ENCODE measurements around the gene DIPK1C. TPM values are rescaled to one million over a fixed set of nuclear protein-coding genes. Genes with fewer than 3 reads are reported as not detected.
"Not testable (repeated sequence)": the region's sequence is repeated elsewhere in the genome, so short reads cannot be mapped to it uniquely, and the experiment has no call there.

DIPK1C gene
- not detected for polyA plus RNA-seq (2012; ENCODE audit: low read depth, missing spikeins)

DNA sequence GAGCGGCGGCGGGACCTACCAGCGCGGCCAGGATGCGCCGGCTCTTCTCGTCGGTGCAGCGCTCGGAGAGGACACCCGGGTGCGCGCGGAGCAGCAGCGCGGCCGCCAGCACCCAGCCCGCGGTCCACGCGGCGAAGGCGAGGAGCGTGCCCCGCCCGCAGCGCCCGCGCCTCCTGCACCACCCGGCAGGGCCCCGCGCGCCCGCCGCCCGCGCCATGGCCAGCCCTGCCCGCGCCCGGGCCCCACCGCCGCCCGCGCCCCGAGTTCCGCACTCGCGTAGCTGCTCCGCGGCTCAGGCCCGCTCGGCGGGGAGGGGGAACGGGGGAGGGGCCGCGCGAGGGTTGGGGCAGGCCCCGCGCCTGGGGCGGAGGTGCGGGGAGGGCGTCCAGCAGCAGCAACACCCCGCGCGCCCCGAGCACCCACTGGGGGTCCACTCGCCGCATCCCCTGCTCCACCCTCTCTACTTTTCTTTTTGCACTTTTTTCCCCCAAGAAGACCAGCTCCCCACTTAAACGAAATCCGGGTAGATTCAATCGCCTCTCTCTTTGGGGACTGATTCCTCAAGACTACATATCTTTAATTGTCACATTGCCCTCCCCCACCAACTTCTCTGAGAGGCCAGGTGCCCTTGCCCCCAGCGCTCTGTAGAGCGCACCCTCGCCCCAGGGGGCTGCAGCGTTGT, at the start of gene DIPK1C:
Gene DIPK1C, minus strand, starts transcription at position 266 of the 682 bp plus-strand sequence. Its CDS starts 49 bp downstream, at position 217.
- DNase-seq (ENCODE audit: insufficient read length, low spot score): no peak
- FAIRE-seq: no peak
- TF ChIP-seq SPI1 (IDR thresholded peaks at IDR 0.05; ENCODE audit: low read depth, low read length) (no peak), TAF1 (IDR thresholded peaks at IDR 0.05; ENCODE audit: low read depth, low read length) (no peak), POLR2AphosphoS5 (IDR thresholded peaks at IDR 0.05; ENCODE audit: low read depth, low read length) (no peak), POU2F2 (IDR thresholded peaks at IDR 0.05; ENCODE audit: low read depth, low read length) (no peak), POLR2A (IDR thresholded peaks at IDR 0.05; ENCODE audit: low read depth, low read length) (no peak), PAX5 (IDR thresholded peaks at IDR 0.05; ENCODE audit: insufficient read depth, low read length, severe bottlenecking) (no peak)

GRCh38 chr18:74506448-74507084, 49.5 kb upstream of the DIPK1C start:
- FAIRE-seq: no peak
- no peak for TF ChIP-seq POLR2A (IDR thresholded peaks at IDR 0.05; ENCODE audit: low read depth, low read length)
- no peak for TF ChIP-seq SPI1 (IDR thresholded peaks at IDR 0.05; ENCODE audit: low read depth, low read length)
- no peak for TF ChIP-seq POLR2AphosphoS5 (IDR thresholded peaks at IDR 0.05; ENCODE audit: low read depth, low read length)
- TF ChIP-seq PAX5 (IDR thresholded peaks at IDR 0.05; ENCODE audit: insufficient read depth, low read length, severe bottlenecking): no peak
- no peak for TF ChIP-seq POU2F2 (IDR thresholded peaks at IDR 0.05; ENCODE audit: low read depth, low read length)
- TF ChIP-seq TAF1 (IDR thresholded peaks at IDR 0.05; ENCODE audit: low read depth, low read length): no peak
- no peak for DNase-seq (ENCODE audit: insufficient read length, low spot score)

DNA sequence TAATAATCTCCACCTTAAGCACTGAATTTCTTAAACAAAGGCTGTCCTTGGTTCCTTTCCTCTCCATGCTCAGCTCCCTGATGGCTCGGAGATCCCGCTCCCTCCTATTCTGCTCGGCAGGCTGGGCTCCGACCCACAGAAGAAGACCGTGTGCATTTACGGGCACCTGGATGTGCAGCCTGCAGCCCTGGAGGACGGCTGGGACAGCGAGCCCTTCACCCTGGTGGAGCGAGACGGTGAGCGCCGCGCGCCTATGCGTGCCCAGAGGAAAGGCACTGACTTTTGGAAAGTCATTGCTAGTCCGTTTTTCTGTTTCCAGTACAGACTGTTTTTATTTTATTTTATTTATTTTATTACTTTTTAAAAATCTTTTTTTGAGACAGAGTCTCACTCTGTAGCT, 48.7 kb upstream of the DIPK1C start:
- DNase-seq (ENCODE audit: insufficient read length, low spot score) (no peak), FAIRE-seq (no peak)
- TF ChIP-seq POU2F2 (IDR thresholded peaks at IDR 0.05; ENCODE audit: low read depth, low read length): no peak
- TF ChIP-seq POLR2AphosphoS5 (IDR thresholded peaks at IDR 0.05; ENCODE audit: low read depth, low read length): 0 out of 2 replicates have a peak, but pooled peaks have one; percentile 13

- FAIRE-seq (no peak), DNase-seq (ENCODE audit: insufficient read length, low spot score) (no peak)
- TF ChIP-seq SPI1 (IDR thresholded peaks at IDR 0.05; ENCODE audit: low read depth, low read length): no peak
- no peak for TF ChIP-seq PAX5 (IDR thresholded peaks at IDR 0.05; ENCODE audit: insufficient read depth, low read length, severe bottlenecking)
- TF ChIP-seq POLR2AphosphoS5 (IDR thresholded peaks at IDR 0.05; ENCODE audit: low read depth, low read length): no peak
- TF ChIP-seq TAF1 (IDR thresholded peaks at IDR 0.05; ENCODE audit: low read depth, low read length): no peak
- no peak for TF ChIP-seq POU2F2 (IDR thresholded peaks at IDR 0.05; ENCODE audit: low read depth, low read length)
- no peak for TF ChIP-seq POLR2A (IDR thresholded peaks at IDR 0.05; ENCODE audit: low read depth, low read length)
Measured at GRCh38 chr18:74503137-74503536, 46.0 kb upstream of the DIPK1C start.

DNA sequence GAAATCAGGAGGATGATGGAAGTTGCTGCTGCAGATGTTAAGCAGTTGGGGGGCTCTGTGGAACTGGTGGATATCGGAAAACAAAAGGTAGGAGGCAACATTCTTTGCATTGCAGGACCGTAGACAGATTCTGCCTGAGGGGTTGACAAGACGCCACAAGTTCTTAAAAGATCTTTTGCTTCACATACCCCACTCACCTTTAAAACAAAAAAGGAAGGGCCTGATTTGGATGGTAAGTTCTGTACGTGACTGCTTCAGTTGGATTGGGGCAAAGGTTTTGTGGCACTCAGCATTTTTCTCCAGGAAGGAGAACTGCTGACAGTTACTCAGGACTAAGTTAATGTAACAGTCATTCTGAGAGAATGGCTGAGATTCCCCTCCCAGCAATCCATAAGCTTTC, 44.3 kb upstream of the DIPK1C start:
- FAIRE-seq (peak; percentile 28), DNase-seq (ENCODE audit: insufficient read length, low spot score) (no peak)
- TF ChIP-seq SPI1 (IDR thresholded peaks at IDR 0.05; ENCODE audit: low read depth, low read length) (no peak), POLR2A (IDR thresholded peaks at IDR 0.05; ENCODE audit: low read depth, low read length) (no peak), PAX5 (IDR thresholded peaks at IDR 0.05; ENCODE audit: insufficient read depth, low read length, severe bottlenecking) (no peak), POLR2AphosphoS5 (IDR thresholded peaks at IDR 0.05; ENCODE audit: low read depth, low read length) (no peak), POU2F2 (IDR thresholded peaks at IDR 0.05; ENCODE audit: low read depth, low read length) (no peak), TAF1 (IDR thresholded peaks at IDR 0.05; ENCODE audit: low read depth, low read length) (no peak)

DNA sequence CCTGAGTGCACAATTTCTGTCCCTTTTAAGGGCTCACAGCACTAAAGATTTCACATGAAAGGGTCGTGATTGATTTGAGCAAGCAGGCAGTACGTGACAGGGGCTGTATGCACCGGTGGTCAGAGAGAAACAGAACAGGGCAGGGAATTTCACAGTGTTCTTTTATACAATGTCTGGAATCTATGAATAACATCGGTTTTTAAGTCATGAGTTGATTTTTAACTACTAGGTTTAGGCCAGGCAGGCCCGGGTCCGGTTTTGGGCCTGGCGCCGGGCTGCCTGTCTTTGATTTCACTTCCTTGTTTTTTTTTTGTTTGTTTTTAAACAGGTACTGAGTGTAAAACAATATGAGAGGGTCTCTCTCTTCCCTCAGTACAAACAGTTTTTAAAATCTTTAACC, 43.7 kb upstream of the DIPK1C start:
- TF ChIP-seq SPI1 (IDR thresholded peaks at IDR 0.05; ENCODE audit: low read depth, low read length): peak; percentile 61
- not testable (repeated sequence) for DNase-seq (ENCODE audit: insufficient read length, low spot score); FAIRE-seq

- FAIRE-seq (no peak), DNase-seq (ENCODE audit: insufficient read length, low spot score) (no peak)
- TF ChIP-seq TAF1 (IDR thresholded peaks at IDR 0.05; ENCODE audit: low read depth, low read length) (no peak), SPI1 (IDR thresholded peaks at IDR 0.05; ENCODE audit: low read depth, low read length) (no peak), POLR2AphosphoS5 (IDR thresholded peaks at IDR 0.05; ENCODE audit: low read depth, low read length) (no peak), POU2F2 (IDR thresholded peaks at IDR 0.05; ENCODE audit: low read depth, low read length) (no peak), PAX5 (IDR thresholded peaks at IDR 0.05; ENCODE audit: insufficient read depth, low read length, severe bottlenecking) (no peak), POLR2A (IDR thresholded peaks at IDR 0.05; ENCODE audit: low read depth, low read length) (no peak)
Measured at GRCh38 chr18:74500372-74500771, 43.3 kb upstream of the DIPK1C start.

- DNase-seq (ENCODE audit: insufficient read length, low spot score) (peak; percentile 59), FAIRE-seq (no peak)
- TF ChIP-seq SPI1 (IDR thresholded peaks at IDR 0.05; ENCODE audit: low read depth, low read length): no peak
- TF ChIP-seq PAX5 (IDR thresholded peaks at IDR 0.05; ENCODE audit: insufficient read depth, low read length, severe bottlenecking): no peak
- TF ChIP-seq POU2F2 (IDR thresholded peaks at IDR 0.05; ENCODE audit: low read depth, low read length): no peak
- TF ChIP-seq POLR2A (IDR thresholded peaks at IDR 0.05; ENCODE audit: low read depth, low read length): peak; percentile 52
- TF ChIP-seq TAF1 (IDR thresholded peaks at IDR 0.05; ENCODE audit: low read depth, low read length): peak; percentile 32; the same call in 1 of the 2 replicates
- peak; percentile 23; the same call in 1 of the 2 replicates for TF ChIP-seq POLR2AphosphoS5 (IDR thresholded peaks at IDR 0.05; ENCODE audit: low read depth, low read length)
Measured at GRCh38 chr18:74499633-74500032, 42.5 kb upstream of the DIPK1C start.

- TF ChIP-seq PAX5 (IDR thresholded peaks at IDR 0.05; ENCODE audit: insufficient read depth, low read length, severe bottlenecking) (no peak), TAF1 (IDR thresholded peaks at IDR 0.05; ENCODE audit: low read depth, low read length) (no peak), SPI1 (IDR thresholded peaks at IDR 0.05; ENCODE audit: low read depth, low read length) (peak; percentile 61)
- DNase-seq (ENCODE audit: insufficient read length, low spot score) (peak; percentile 58), FAIRE-seq (peak; percentile 94)
Measured at GRCh38 chr18:74498712-74499627, 41.9 kb upstream of the DIPK1C start.

Data from GM12891 (cell line).